GM19452 (cell line): ENCODE data around the gene DPYSL5.

ENCODE experiments used
- ATAC-seq: cut with Tn5 transposase; IDR thresholded peaks from one replicate; pipeline ENCODE4 v1.9.1; 2021; ENCODE audit not compliant: unreplicated experiment

DPYSL5 gene

DNA sequence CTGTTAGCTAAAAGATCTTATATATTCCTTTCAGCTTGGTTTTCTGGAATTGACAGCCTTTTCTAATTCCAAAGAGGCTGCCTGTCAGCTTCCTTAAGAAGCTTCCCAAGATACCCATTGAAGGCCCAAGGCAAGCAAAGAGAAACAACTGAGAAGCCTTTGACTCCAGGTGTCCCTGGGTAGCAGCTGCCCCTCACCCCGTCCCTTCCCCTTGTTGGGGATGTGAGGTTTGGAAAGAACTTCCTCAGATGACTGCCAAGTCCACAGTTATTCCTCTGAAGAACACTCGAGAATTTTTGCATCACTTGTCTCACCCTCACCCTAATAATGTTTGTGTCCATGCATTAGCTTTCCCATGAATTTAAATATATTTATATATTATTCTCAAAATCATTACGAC is 135.8 kb downstream of the DPYSL5 start:
- no peak for ATAC-seq

DNA sequence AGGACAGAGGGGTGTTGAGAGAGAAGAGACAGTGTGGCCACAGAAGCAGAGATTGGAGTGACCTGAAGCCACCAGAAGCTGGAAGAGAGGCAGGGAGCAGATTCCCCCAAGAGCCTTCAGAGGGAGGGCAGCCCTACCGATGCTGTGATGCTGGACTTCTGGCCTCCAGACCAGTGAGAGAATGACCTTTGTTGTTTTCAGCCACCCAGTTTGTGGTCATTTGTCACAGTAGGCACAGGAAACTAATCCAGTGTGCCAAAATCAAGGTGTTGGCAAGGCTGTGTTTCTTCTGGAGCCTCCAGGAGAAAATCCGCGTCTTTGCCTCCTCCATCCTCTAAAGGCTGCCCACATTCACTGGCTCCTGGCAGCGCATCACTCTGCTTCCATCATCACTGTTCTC is 137.9 kb downstream of the DPYSL5 start:
- no peak for ATAC-seq

DNA sequence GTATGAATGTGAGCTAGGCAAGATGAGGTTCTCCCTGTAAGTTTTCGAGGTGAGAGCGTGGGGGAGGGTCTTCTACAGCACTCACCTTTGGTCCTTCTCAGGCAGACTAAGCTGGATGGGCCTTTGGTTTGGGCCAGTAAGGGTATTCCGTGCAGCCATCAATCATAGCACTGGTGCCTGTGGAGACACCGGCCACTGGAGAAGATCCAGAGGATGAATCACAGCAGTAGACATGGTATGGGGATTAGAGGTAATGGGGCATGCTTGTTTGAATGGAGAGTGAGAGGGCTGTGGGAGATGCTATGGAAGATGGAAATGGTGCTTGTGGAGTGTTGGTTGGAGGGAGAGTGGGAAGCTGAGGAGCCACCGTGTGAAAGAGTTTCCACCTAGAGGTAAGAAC is 138.6 kb downstream of the DPYSL5 start:
- ATAC-seq, result no peak

DNA sequence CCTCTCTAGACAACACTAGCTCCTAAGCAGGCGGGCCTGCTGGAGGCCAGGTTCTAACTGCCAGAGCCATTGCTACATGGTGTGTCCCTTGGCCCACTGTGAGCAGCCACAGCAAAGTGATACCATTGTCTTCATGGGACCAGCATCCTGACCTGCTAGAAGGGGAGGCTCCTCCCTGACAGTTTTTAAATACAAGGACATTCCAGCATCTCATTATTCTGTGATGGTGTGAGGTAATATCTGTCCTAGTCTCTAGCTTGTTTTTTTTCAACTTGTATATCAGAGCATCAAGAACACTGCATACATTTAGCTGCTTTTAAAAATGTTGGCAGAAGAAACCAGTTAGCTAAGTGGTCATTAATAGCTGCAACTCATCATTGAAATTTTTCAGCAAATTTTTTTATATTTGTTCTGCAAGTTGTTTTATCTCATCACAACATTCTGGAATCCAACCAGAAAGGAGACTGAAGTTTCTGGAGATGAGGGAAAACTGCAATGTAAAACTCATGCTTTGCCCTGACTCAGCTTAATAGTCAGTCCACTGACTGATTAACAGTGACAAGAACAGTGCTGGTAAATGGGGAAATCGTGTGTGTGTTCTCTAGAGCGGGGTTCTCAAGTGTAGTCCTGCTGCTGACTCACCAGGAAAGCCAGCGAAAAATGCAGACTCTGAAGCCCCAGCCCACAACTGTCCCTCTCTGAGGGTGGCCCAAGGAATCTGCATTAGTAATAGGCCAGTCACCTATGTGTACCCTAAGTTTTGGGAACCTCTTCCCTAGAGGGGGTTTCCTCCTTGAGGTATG is 140.3 kb downstream of the DPYSL5 start:
- ATAC-seq, result no peak

DNA sequence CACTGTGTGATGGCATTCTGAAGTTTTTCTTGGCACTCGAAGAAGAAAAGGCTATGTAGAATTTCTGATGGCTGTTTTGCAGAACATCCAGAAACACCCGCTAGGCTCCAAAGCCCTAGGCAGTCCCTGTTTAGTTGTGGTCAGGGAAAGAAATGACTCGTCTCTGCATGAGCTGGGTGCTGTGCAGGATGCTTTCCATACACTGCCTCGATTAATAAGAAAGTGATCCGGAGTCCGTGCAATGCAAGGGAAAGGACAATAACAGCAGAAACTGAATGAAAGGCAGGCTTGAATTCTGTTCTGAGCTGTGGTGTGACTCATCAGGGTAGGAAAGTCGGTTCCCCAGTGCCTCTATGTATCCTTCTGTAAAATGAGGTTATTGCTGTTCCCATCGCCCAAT is 141.2 kb downstream of the DPYSL5 start:
- no peak for ATAC-seq

DNA sequence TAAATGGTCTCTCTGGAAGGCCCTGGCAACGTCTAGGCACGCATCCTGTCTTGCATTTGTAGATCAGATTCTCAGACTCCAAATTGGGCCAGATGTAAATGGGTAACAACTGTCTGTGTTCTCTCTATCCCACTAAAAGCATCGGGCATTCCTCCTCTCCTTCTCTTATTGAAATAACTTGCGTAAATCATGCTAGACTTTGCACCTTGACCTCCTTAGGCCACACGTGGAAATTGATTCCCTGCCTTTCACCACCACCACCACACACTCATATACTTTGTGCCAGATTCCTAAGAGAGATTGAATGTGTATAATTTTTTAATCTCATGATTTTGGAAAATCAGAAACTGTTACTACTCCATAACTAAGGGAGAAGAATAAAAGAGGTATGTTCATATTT is 143.8 kb downstream of the DPYSL5 start:
- ATAC-seq, result no peak

DNA sequence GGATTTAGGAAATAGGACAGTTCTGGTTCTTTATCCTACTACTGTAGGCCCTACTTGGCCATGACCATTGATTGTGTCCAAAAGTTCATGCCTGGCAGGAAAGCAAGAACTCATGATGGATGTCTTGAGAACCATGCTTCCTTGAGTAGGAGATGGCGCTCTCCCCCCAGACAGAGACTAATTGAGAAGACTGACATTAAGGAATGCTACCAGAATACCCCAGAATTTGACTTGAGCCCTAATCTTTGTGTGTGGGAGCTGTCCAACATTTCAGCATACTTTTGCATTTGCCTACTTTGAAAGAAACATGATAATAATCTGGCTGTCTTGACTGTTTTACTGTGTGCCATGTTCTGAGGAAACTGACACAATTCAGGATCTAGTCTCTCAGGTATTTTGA is 145.8 kb downstream of the DPYSL5 start:
- ATAC-seq, result no peak

DNA sequence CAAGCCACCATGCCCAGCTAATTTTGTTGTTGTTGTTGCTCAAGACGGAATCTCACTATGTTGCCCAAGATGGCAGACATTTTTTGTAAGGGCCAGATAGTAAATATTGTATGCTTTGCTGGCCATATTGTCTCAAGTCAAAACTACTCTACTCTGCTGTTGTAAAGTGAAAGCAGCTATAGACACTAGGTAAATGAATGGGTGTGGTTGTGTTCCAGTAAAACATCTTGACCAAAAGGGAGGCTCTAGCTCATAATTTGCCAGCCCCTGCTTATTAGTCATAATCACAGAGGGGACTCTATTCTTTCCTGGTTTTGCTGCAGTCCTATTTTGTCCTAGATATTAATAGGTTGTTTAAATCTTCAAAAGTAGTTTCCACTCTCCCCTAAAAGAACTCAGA is 147.1 kb downstream of the DPYSL5 start:
- no peak for ATAC-seq

DNA sequence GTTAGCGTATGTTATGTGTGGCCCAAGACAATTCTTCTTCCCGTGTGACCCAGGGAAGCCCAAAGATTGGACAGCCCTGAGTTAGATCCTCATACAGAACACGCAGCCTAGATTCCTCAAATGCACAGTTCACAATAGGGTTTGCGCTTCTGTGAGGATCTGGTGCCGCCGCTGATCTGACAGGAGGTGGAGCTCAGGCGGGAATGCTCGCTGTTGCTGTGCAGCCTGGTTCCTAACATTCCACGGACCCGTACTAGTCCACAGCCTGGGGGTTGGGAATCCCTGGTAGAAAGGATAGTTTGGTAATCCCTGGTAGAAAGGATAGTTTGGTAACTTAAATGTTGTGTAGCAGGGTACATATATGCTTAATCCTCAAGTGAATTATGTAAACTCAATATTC is 149.5 kb downstream of the DPYSL5 start:
- no peak for ATAC-seq

DNA sequence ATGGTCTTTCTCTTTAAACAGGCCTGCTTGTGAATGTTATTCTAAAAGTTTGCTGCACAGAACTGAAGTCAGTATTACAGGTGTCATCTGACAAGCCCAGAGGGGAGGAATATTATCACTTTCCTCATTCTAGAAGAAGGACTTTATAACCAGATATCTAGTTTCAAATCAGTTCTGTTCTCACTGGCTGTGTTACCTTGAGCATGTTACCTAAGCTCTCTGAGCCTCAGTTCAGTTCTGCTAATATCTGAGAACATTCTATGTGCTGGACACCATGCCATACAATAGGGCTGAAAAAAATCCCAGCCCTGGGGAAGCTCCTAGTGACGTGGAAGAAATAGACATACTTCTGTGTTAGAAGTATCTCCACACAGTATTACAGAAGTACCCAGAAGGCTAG is 150.4 kb downstream of the DPYSL5 start:
- ATAC-seq, result no peak
